Vagina (tissue), 2 donors: ENCODE results near the gene RTP3. TPM values are rescaled to one million over a fixed set of nuclear protein-coding genes. Genes with fewer than 3 reads are reported as not detected.
"Not testable (repeated sequence)": the region's sequence is repeated elsewhere in the genome, so short reads cannot be mapped to it uniquely, and the experiment has no call there.

ENCODE experiments used
- DNase-seq, 2 donors: peaks; one replicate each; pipeline ENCODE4 v3.0.0-alpha.2; 2017; ENCODE audit errors: extremely low spot score in 2 of 2
- H3K27ac ChIP-seq: fragments of 200-600 bp; sonication (generic); one replicate; pipeline ENCODE4 v1.5.1; 2019
- H3K27me3 ChIP-seq: fragments of 200-600 bp; sonication (generic); one replicate; pipeline ENCODE4 v1.5.1; 2019
- H3K36me3 ChIP-seq, 2 donors: fragments of 200-600 bp; sonication (generic); one replicate each; pipeline ENCODE4 v1.5.1; 2017 to 2019
- H3K4me1 ChIP-seq: fragments of 200-600 bp; sonication (generic); one replicate; pipeline ENCODE4 v1.5.1; 2019
- H3K4me3 ChIP-seq, 2 donors: fragments of 200-600 bp; sonication (generic); 1 replicate in 1 of 2; 2 replicates in 1 of 2; pipeline ENCODE4 v1.5.1; 2016 to 2019
- H3K9me3 ChIP-seq: fragments of 200-600 bp; sonication (generic); one replicate; pipeline ENCODE4 v1.5.1; 2019
- CTCF ChIP-seq, 3 experiments: fragments of 450-650 bp in 2 of 3; fragments of 200-600 bp in 1 of 3; sonication (generic) in 1 of 3; IDR thresholded peaks; one replicate each; pipeline ENCODE4 v1.5.1; 2017 to 2019; ENCODE audit warnings: antibody characterized with exemption in 3 of 3, mild to moderate bottlenecking in 2 of 3, moderate library complexity in 2 of 3
- POLR2A ChIP-seq, 2 donors: fragments of 450-650 bp; IDR thresholded peaks; one replicate each; pipeline ENCODE4 v1.6.1; 2017; ENCODE audit warnings: antibody characterized with exemption in 2 of 2, mild to moderate bottlenecking in 2 of 2, moderate library complexity in 2 of 2
- POLR2AphosphoS5 ChIP-seq, 2 donors: sonication (generic); formaldehyde crosslinking; IDR thresholded peaks; one replicate each; pipeline ENCODE4 v1.9.0; 2017; ENCODE audit warnings: antibody characterized with exemption in 2 of 2, mild to moderate bottlenecking in 2 of 2, low read depth in 1 of 2; ENCODE audit not compliant: insufficient read depth in 1 of 2
- intact Hi-C: fragments of 100-400 bp; cut with DNase I; formaldehyde crosslinking; loops from one replicate; pipeline ENCODE4 v1.15.1; 2023
- total RNA-seq: library from RNA; depleted of rRNA; stranded (reverse); fragments of >200 nt; gene quantifications from one replicate; pipeline ENCODE4 v1.2.3, GENCODE V29; 2016

RTP3 gene
- total RNA-seq, 1 donor from 2014 or later, result not detected

DNA sequence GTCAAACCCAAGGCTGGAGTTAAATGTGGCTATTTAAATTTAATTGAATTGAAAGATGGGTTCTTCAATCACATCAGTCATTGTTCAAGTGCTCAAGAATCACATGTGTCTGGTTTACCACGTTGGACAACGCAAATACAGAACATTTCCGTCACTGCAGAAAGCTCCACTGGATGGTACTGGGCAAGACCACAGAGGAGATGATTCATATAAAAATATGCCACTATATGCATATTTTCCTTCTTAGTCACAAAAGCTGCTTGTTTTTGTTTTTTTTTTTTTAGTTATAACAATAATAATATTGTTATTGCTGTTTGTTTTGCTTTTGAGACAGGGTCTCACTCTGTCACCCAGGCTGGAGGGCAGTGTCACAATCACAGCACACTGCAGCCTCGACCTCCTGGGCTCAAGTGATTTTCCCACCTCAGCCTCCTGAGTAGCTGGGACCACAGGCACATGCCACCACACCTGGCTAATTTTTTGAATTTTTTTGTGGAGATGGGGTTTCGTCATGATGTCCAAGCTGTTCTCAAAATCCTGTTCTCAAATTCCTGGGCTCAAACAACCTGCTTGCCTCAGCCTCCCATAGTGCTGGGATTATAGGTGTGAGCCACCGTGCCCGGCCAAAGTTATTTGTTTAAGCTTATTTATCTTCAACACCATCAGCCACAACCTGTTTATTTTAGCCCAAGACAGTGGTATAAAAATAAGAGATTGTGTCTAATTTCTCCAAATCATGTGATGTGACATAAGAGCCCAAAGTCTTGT lies 19.4 kb downstream of the RTP3 start:
- H3K27ac ChIP-seq, result no peak overlapping the region
- no peaks in the 10 kb centered on the region for H3K36me3 ChIP-seq
- no peaks in the 10 kb centered on the region for H3K4me1 ChIP-seq
- no peaks in the 10 kb centered on the region for H3K9me3 ChIP-seq
- intact Hi-C loops, result no loop called here
- TF ChIP-seq CTCF (IDR thresholded peaks at IDR 0.05) (no peak), POLR2A (IDR thresholded peaks at IDR 0.05) (no peak), POLR2AphosphoS5 (IDR thresholded peaks at IDR 0.05; ENCODE audit: insufficient read depth in 1 of 2, low read depth in 1 of 2) (no peak)
- no peaks in the 10 kb centered on the region for H3K27me3 ChIP-seq
- DNase-seq, result no peak
- no peak overlapping the region for H3K4me3 ChIP-seq

GRCh38 chr3:46517784-46518181 lies 20.0 kb downstream of the RTP3 start:
- Histone ChIP-seq H3K27ac (no peak overlapping the region), H3K27me3 (no peaks in the 10 kb centered on the region), H3K36me3 (no peaks in the 10 kb centered on the region), H3K9me3 (no peaks in the 10 kb centered on the region), H3K4me1 (no peaks in the 10 kb centered on the region), H3K4me3 (no peak overlapping the region)
- DNase-seq, result no peak
- TF ChIP-seq POLR2AphosphoS5 (IDR thresholded peaks at IDR 0.05; ENCODE audit: insufficient read depth in 1 of 2, low read depth in 1 of 2) (no peak), POLR2A (IDR thresholded peaks at IDR 0.05) (no peak), CTCF (IDR thresholded peaks at IDR 0.05) (no peak)
- intact Hi-C loops, result no loop called here

DNA sequence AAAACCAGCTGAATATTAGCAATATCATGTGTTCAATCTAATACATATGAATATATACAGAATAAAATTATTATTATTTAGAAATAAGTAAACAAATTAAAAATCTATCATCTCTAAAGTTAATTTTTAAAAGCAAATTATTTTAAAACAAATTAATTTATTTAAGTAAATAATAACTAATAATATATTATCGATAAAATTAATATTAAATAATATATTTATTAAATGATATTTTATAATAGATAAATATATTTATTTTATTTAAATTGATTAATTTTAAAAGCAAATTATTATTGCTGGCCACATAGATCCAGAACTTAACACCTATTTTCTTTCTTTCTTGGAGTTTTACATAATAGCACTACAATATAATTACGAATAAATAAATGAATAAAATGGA lies 22.2 kb downstream of the RTP3 start:
- no peak for TF ChIP-seq POLR2AphosphoS5 (IDR thresholded peaks at IDR 0.05; ENCODE audit: insufficient read depth in 1 of 2, low read depth in 1 of 2)
- no peak for TF ChIP-seq POLR2A (IDR thresholded peaks at IDR 0.05)
- no peak for TF ChIP-seq CTCF (IDR thresholded peaks at IDR 0.05)
- intact Hi-C loops, result no loop called here
- no peaks in the 10 kb centered on the region for H3K36me3 ChIP-seq
- DNase-seq, result no peak
- no peaks in the 10 kb centered on the region for H3K9me3 ChIP-seq
- H3K27me3 ChIP-seq, result no peaks in the 10 kb centered on the region
- H3K27ac ChIP-seq, result no peak overlapping the region
- H3K4me3 ChIP-seq, result no peak overlapping the region
- H3K4me1 ChIP-seq, result no peaks in the 10 kb centered on the region

DNA sequence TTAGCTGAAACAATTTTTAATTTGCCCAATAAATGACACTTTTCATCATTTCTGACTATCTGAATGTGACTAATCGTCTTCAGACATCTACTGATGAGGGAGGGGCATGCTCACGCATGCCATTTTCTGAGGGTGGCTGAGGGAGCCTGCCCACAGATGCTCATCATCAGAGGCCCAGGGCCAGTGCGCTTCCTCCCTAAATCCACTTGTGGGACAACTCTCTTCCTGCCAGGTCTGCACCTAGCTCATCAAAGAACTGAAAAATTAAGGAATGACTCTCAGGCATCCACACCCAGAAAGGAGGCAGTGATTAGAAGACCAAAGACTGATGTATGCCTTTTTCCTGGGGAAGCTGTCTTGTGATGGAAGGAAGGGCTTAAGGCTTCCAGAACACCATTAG lies 22.8 kb downstream of the RTP3 start:
- no peak for DNase-seq
- Histone ChIP-seq H3K4me3 (no peak overlapping the region), H3K27ac (no peak overlapping the region), H3K27me3 (no peaks in the 10 kb centered on the region), H3K4me1 (no peaks in the 10 kb centered on the region), H3K9me3 (no peaks in the 10 kb centered on the region), H3K36me3 (no peaks in the 10 kb centered on the region)
- intact Hi-C loops, result no loop called here
- no peak for TF ChIP-seq POLR2AphosphoS5 (IDR thresholded peaks at IDR 0.05; ENCODE audit: insufficient read depth in 1 of 2, low read depth in 1 of 2)
- no peak for TF ChIP-seq POLR2A (IDR thresholded peaks at IDR 0.05)
- TF ChIP-seq CTCF (IDR thresholded peaks at IDR 0.05), result no peak

DNA sequence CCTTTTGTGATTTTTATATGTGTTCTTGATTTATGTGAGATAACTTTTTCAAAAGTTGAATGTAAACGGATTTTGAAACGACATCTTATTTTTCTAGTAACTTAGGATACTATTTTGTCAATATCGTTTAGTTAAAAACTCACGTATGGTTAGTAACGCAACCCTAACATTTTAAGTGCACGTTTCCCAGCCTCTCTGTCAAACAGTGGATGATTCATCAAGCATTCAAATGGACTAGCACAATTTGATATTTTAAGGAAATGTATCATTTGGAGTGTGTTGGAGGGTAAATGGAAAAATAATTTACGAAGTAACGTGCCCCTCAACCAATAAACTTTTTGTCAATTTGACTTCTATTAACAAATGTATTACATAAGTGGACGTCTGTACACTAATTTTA lies 23.3 kb downstream of the RTP3 start:
- no peak overlapping the region for H3K27ac ChIP-seq
- H3K9me3 ChIP-seq, result no peaks in the 10 kb centered on the region
- no peak for TF ChIP-seq CTCF (IDR thresholded peaks at IDR 0.05)
- TF ChIP-seq POLR2AphosphoS5 (IDR thresholded peaks at IDR 0.05; ENCODE audit: insufficient read depth in 1 of 2, low read depth in 1 of 2), result no peak
- no peak for TF ChIP-seq POLR2A (IDR thresholded peaks at IDR 0.05)
- intact Hi-C loops, result no loop called here
- H3K4me1 ChIP-seq, result no peaks in the 10 kb centered on the region
- DNase-seq, result no peak
- H3K4me3 ChIP-seq, result no peak overlapping the region
- no peaks in the 10 kb centered on the region for H3K27me3 ChIP-seq
- H3K36me3 ChIP-seq, result no peaks in the 10 kb centered on the region

- H3K4me3 ChIP-seq, DNase-seq, H3K27me3 ChIP-seq, H3K27ac ChIP-seq, H3K36me3 ChIP-seq, H3K9me3 ChIP-seq, H3K4me1 ChIP-seq, intact Hi-C loops: not testable (repeated sequence)
These were observed 24.4 kb downstream of the RTP3 start for GRCh38 chr3:46522201-46522600.
